HG03354 (cell line): ENCODE measurements around the gene ADAMTS4.
A peak's percentile ranks its signal among the peaks of the same experiment; 100 is the strongest.

ENCODE experiments used
- ATAC-seq: cut with Tn5 transposase; IDR thresholded peaks from one replicate; pipeline ENCODE4 v1.9.1; 2021; ENCODE audit warnings: mild to moderate bottlenecking; ENCODE audit not compliant: unreplicated experiment, poor library complexity, severe bottlenecking

ADAMTS4 gene

DNA sequence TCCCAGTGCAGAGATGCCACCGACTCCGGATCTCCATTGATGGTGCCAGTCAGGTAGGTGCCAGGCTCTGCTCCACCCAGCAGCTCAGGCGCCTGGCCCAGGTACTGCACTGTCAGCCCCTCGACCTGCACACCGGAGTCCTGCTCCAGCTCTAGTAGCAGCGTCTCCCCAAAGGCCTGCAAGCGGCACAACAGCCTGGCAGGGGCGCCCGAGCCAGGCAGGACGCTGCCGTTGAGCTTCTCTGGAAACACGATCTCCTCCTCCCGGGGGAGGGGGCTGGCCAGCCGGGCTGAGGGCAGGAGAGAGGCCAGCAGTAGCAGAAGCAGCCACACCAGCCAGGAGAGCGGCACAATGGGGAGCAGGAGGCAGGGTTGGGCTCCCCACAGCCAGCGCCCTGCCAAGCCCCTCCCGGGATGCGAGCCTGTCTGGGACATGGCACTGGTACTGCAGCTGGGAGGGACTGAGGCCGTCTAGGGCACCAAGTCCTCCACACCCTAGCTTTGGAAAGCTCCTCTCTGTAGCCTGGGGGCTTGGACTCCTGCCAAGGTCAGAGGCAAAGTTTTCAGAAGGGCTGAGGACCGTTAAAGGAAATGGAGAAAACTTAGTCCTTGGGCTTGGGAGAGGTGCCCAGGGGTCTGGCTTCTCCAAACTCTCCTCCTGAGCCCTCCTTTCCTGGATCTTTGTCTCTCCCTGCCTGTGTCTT, 509 bp downstream of the ADAMTS4 start:
- no peak for ATAC-seq

DNA sequence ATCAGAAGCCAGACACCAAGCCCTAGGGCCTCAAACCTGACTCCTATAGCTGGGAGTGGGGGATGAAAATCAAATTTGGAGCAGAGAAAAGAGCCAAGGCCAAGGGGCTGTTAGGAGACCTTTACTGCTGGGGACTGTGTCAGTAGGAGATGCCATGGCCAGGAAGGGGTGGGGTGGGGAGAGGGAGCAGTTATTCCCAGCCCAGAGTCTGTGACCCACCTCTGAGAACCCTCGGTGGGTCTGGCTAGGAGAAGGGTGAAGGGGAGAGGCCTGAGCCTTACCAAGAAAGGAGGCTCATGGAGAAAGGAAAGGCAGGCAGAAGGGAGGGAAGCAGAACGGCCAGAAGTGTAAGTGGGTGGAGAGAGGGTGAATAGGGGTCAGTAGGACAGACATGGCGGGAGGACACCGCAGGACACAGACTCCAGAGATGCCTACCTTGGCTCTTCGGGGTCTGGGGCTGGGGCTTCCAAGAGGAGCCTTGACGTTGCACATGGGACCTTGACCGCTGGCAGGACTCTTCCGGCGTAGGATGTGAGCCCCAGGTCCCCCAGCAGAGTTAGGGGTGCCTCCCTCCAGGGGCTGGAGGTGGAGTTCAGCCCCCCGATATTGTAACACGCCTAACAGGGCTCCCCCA, 1.2 kb downstream of the ADAMTS4 start:
- ATAC-seq: no peak

DNA sequence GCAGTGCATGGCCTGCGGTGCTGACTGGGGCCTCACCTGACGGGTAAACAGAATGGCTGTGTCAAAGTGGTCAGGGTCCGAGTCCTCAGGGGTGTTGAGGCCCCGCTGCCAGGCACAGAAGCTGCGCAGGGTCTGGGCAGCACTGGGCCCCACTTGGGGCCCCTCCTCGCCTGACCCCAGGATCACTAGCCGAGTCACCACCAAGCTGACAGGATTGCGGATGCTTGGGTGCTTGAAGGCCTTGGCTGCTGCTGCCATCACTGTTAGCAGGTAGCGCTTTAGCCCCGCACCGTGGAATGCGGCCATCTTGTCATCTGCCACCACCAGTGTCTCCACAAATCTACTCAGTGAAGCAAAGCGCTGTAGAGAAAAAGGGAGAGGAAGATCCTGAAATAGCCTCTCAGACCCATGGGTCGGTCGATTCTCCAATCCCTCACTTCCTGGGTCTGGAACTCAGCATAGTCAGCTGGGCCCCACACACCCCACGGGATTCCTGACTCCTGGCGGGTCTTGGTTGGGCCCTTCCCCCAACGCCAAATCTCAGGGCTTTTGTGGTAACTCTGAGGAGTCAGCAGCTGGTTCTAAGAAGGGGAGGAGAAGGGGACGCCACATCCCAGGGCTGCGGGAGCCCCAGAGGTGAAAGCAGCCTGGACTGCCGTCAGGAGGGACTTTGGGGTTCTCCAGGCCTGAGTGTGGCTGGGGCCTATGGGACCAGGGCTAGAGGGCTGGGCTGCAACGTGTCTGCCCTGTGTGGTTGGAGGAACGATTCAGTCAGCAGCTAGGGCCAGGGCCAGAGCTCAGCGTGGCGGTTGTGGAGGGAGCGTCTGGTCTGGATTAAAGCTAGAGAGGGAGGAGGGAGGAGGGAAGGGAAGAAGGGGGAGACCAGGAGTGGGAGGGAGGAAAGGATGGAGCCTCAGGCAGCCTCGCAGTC, 2.1 kb downstream of the ADAMTS4 start:
- ATAC-seq: no peak

DNA sequence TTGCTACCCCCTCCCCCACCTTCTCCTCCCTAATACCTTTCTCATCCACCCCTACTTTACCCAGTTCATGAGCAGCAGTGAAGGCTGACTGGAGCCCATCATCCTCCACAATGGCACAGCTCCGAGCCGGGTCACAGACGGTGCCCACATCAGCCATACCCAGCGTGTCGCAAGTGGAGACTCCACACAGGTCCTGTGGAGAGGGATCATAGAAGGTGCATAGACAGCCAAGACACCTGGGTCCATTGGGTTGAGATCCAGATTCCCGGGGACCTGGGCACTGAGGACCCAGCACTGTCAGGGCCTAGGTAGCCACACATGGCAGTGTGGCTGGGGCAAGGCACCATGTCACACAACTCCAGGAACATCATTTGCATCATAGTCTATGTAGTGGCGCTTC, 2.7 kb downstream of the ADAMTS4 start:
- no peak for ATAC-seq

DNA sequence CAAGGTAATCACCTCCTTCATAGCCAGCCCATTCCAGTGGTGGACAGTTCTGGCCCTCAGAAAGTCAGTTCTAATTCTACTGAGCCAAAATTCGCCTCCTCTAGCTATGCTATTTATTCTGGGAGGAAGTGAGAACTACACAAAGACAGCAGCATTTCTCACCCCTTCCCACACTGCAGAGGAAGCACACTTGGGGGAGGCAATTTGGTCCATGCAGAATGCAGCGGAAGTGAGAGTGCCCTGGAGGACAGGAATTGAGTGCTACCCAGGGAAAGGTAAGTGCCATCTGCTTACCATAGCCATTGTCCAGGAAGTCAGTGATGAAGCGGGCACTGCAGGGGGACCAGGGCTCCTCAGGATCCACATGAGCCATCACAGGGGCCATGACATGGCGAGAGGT, 3.7 kb downstream of the ADAMTS4 start:
- peak; percentile 47 for ATAC-seq

DNA sequence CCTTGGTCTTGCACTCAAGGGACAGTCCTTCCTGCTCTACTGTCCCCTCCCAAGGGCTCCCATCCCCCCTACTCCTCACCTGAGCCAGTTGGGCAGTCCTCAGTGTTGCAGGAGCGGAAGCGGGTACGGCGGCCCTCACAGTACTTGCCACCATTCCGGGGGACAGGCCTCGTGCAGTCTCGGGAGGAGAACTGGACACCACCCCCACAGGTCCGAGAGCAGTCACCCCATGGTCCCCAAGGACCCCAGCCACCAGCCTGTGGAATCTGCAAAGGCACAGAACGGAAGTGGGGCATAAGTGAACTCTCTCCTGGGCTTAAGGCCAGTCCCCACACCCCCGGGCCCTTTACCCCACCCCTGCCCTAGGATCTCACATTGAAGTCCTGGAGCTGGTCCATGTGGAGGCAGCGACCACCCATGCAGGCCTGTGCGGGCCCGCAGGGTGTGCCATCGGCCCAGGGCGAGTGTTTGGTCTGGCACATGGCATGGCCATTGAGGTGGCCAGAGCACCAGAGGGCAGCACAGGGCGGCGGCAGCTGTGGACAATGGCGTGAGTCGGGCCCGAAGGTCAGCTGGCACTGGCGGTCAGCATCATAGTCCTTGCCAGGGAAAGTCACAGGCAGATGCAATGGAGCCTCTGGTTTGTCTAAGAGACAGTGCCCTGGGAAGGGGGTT, 5.2 kb downstream of the ADAMTS4 start:
- ATAC-seq: no peak

DNA sequence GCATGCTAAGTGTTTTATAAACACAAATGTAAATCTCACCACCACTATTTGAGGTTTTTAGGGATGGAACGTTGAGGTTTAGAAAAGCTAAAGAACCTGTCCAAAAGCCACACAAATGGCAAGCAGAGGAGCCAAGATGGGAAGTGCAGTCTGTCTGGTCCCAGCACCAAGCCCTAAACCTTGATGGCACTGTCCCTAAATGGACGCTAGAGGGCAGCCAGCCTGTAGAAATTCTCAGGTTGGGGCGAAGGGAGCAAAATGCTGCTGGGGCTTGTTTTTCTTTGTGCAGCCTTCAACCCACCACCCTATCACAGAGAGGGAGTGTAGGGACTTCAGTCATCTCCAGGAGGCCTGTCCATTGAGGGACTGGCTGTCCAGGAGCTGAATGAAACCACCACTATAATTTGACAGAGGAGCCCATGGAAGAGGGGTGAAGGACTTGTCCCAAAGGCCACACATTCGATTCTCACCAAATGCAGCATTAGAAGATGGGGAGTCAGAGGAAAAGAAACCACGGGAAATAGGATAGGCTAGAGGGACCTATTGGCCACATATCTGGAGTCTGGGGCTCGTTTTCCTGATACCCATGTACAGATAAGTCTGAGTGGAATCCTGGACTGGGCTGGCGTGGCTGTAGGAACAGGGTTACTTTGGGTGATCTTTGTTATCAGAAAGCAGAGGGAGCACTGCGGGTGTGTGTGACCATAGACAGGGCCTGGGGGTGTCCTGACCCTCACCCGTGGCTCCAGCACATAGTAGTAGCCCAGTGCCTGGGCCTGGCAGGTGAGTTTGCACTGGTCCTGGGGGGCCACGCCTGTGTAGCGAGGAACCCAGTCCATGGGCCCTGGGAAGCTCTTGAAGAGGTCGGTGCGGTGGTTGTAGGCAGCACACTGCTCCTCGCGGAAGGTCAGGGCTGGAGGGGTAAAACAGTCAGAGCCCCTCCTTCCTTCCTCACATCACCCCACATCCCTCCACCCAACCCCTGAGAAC, 6.1 kb downstream of the ADAMTS4 start:
- peak; percentile 78 for ATAC-seq

DNA sequence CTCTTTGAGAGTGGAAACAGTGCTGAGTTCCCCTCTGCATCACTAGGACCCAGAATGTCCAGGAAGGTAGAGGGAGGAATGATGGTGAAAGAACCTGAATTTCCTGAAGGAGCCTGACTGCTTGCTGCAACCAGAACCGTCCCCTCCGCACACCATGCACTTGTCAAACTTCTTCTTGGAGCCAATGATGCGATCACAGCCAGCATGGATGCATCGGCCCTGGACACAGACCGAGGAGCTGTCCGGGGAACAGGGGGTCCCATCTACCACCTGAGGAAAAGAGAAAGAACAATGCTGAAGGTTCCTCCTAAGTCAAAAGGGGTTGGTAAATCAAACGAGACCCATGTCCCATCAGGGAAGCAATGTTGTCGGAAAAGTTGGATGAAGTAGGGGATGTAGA, 6.9 kb downstream of the ADAMTS4 start:
- no peak for ATAC-seq

DNA sequence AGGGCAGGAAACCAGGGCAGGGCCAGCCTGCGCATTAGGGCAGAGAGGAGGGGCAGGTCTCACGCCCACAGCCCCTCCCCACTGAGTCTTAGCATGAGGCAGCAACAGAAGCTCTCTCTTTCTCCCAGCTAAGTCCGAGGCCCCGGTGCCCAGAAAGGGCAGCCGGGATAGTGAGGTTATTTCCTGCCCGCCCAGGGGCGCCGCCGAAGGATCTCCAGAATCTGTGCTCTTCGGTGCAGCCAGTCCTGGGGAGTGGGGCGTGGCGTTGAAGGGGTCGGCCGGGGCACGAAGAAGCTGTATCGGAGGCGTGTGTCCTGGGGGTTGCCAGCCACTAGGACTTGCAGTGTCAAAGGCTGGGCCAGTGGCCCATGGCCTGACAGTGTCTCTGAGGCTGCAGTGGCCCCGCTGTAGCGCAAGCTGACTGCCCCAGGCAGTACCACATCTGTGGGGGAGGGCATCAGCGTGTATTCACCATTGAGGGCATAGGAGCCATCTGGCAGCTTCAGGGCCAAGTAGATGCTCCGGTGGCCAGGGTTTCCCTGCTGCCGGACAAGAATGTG, 7.8 kb downstream of the ADAMTS4 start:
- no peak for ATAC-seq

DNA sequence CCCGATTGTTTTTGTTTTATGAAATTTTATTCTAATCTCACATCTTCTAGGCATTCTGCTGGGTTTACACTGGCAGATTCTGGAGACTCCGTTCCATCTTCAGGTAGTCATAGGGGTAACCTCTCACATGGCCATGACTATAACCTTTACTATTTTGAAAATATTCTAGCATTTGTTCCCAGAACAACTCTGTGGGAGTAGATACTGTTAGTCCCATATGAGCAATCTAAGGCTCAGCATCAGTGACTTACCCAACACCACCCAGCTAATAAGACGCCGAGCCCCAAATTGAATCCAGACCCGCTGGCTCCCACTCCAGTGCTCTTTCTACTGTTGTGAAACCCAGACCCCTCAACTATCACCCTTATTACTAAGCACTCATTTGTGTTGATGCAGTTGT, 9.8 kb downstream of the ADAMTS4 start:
- ATAC-seq: no peak

DNA sequence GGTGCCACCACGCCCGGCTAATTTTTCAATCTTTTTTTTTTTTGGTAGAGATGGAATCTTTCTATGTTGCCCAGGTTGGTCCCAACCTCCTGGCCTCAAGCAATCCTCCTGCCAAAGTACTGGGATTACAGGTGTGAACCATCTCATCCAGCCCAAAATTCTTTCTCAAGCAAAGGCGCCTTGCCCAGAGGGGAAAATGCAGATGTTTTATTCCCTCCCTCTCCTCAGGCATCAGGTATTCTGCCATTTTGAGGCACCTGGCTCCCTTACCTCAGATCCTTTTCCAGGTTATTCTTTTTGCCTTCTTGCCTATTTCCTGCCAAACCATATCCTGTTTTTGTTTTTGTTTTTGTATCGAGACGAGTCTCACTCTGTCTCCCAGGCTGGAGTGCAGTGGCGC, 10.5 kb downstream of the ADAMTS4 start:
- no peak for ATAC-seq

DNA sequence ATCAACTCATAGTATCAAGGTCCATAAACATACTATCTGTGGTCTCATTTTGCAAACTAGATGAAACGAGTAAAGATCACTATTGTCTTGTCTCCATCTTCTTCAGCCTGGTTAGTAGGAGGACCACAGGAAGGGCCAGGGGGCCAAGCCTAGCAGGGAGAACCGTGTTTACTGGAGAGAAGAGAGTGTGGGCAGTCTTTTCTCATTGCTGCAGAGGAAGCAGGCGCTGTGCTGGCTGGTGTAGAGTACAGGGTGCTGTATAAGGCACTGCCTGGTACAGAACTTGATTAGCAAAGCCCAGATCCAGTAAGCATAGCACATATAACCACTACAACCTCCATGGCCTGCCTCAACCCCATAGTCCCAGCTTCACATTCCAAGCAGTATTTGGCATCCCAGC, 11.5 kb downstream of the ADAMTS4 start:
- no peak for ATAC-seq

DNA sequence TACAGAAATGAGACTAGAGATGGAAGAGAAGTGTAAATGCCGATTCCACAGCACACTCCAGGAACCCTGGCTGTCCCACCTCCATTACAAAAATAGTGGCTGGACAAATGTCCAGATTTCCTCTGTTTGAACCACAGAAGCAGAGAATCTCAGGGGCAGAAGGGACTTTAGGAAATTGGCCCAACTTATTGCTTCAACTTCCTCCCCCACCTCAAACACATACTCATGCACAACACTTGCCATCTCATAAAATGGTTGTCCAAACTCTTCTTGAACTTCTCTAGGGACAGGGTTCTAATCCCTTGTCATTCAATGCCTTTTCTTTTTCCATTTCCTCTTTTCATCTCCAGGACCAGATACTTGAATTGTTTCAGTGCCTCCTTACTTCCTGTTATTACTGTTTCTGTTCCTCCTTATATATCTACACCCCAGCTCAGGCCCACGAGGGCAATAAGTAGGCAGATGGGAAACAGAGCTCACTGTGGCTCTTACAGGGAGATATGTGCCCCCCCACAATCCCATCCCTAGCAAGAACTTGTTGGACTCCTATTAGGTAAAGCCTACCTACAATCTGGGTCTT, 13.0 kb downstream of the ADAMTS4 start:
- ATAC-seq: peak; percentile 25

DNA sequence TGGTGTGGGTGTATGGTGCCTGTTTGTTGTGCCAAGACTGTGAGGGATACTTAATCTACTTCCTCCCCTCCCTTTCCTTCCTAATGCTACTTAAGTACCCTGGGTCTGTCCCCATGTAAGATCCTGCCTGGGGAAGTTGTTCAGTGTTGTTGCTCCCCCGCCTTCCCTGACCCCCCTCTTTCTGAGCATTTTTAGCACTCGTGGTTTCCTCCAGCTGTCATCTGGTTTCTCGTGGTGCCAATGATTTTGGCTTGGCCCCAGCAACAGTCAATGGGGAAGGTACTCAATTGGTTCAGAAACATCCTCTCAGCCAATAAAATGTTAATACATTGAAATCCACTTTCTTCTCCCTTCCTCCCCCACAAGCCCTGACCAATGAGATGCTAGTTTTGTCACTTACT, 13.6 kb downstream of the ADAMTS4 start:
- ATAC-seq: peak; percentile 74

DNA sequence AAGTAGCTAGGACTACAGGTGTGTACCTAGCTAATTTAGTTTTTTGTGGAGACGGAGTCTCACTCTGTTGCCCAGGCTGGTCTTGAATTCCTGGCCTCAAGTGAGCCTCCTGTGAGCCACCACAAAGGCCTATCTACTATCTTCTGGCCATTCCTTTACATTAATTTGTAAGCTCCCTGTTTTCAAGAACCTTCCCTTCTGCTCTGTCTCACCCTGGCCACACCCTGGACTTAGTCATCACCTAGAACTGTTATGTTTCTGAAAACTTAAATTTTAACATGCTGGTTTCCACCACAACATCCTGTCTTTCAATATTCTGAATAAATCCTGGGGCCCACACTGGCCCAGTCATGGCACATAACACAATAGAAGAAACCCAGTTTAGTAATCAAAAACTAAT, 16.6 kb downstream of the ADAMTS4 start:
- ATAC-seq: peak; percentile 52

DNA sequence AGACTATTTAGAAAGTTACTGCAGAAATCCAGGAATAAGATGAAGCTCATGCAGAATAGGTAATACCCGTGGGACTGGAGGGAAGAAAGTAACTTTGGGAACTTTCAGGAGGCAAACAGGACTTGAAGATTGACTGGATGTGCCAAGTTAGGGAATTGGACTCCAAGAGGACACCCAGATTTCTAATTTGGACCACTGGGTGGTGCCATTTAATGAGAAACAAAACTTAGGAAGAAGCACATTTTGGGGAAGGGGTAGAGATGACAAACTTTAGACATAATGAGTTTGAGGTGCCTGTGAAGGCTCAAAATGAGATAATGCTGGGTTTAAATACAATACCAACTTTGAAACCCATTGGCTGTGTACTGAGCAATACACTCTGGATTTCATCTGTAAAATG, 18.2 kb downstream of the ADAMTS4 start:
- ATAC-seq: no peak

DNA sequence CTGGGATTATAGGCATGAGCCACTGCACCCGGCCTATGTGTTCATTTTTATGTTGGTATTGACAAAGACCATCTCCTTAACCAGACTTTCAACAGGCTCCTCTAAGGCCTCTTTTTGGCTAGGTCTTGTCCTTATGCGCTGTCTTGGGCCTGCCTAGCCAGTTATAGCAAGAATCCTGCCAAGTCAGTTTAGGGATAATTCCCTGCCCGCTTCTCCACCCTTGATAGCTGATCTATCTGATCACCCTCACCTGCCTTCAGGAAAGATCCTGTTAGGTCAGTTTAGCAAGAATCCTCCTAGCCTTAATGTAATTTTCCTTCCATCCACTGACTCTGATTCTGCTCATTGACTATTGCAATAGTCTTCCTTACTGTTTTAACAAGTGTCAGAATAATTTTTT, 19.2 kb downstream of the ADAMTS4 start:
- ATAC-seq: no peak

DNA sequence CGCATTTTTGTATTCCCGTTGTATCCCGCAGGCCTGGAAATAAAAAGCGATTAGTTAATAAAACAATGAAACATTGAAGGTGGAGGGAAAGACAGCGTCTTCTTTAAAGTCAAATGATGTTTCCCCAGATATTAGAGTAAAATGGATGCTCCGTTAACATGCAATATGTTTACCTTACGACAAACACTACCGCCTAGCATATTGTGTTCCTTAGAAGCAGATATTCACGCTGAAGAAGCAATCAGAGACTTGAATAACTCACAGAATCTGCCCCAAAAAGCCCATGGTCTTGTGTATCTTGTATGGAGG, 21.0 kb downstream of the ADAMTS4 start:
- ATAC-seq: no peak
